Activated CD4-positive, alpha-beta T cell treated with anti-CD3 and anti-CD28 coated beads, Interleukin-2, amount 10 ng/mL, durations not matched to agents 24 days and 14 days (primary cell): ENCODE measurements around the gene WTIP. TPM values are rescaled to one million over a fixed set of nuclear protein-coding genes. Genes with fewer than 3 reads are reported as not detected.
"Not testable (repeated sequence)": the region's sequence is repeated elsewhere in the genome, so short reads cannot be mapped to it uniquely, and the experiment has no call there.

Experiments
- DNase-seq: peaks from one replicate; pipeline ENCODE4 v3.0.0; 2022
- H3K27ac Mint-ChIP-seq: one replicate; pipeline ENCODE4 v1.8.0; 2022; ENCODE audit warnings: mild to moderate bottlenecking, mixed read lengths
- H3K27me3 Mint-ChIP-seq: one replicate; pipeline ENCODE4 v1.8.0; 2022; ENCODE audit warnings: mixed read lengths
- H3K36me3 Mint-ChIP-seq: one replicate; pipeline ENCODE4 v1.8.0; 2022; ENCODE audit warnings: low read depth, mild to moderate bottlenecking, mixed read lengths
- H3K4me1 Mint-ChIP-seq: one replicate; pipeline ENCODE4 v1.8.0; 2021; ENCODE audit warnings: mixed read lengths
- H3K4me3 Mint-ChIP-seq: one replicate; pipeline ENCODE4 v1.8.0; 2022; ENCODE audit warnings: mild to moderate bottlenecking, moderate library complexity, mixed read lengths
- H3K9me3 Mint-ChIP-seq: one replicate; pipeline ENCODE4 v1.8.0; 2021; ENCODE audit warnings: mixed read lengths
- intact Hi-C: fragments of 100-400 bp; cut with micrococcal nuclease; formaldehyde crosslinking; loops from one replicate; pipeline ENCODE4 v1.15.1; 2023
- total RNA-seq: library from RNA; stranded (reverse); gene quantifications from 2 replicates; pipeline ENCODE4 v1.2.3, GENCODE V29; 2022

Gene WTIP
- total RNA-seq, 1 donor from 2014 or later: 1.0 TPM

GRCh38 chr19:34503531-34504272 lies 22.1 kb downstream of the WTIP start:
- H3K27ac Mint-ChIP-seq: no peak overlapping the region
- no peak for DNase-seq
- H3K9me3 Mint-ChIP-seq: no peaks in the 10 kb centered on the region
- H3K27me3 Mint-ChIP-seq: peaks cover 6% of the 10 kb centered on the region
- intact Hi-C loops: no loop called here
- H3K4me3 Mint-ChIP-seq: no peak overlapping the region
- H3K4me1 Mint-ChIP-seq: no peaks in the 10 kb centered on the region
- H3K36me3 Mint-ChIP-seq: no peaks in the 10 kb centered on the region

DNA sequence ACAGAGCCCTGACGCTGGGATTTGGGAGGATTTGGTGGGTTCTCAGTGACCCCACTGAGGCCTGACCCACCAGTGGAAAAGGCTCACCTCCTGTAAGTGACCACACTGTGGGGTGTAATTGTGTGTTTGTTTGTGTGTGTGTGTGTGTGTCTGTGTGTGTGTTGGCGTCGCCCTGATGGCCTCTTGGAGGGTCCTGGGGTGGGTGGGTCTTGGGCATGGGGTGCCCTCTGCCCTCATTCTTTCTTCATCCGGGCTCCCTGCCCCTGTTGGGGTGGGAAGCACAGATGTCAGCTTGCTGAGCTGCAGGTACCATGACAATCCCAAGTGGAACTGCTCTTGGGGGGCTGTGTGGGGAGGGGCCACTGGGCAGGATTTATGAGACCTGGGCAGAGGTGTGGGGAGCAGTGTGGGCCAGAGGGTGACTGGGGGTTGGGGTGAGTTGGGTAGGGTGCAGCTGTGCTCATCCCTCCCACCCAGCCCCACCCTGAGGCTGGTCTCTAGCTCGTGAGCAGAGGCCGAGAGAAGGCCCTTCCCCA lies 22.8 kb downstream of the WTIP start:
- Mint-ChIP-seq H3K4me1 (no peaks in the 10 kb centered on the region), H3K27me3 (peaks cover 6% of the 10 kb centered on the region), H3K4me3 (no peak overlapping the region), H3K27ac (no peak overlapping the region), H3K9me3 (no peaks in the 10 kb centered on the region), H3K36me3 (no peaks in the 10 kb centered on the region)
- intact Hi-C loops: no loop called here
- no peak for DNase-seq

DNA sequence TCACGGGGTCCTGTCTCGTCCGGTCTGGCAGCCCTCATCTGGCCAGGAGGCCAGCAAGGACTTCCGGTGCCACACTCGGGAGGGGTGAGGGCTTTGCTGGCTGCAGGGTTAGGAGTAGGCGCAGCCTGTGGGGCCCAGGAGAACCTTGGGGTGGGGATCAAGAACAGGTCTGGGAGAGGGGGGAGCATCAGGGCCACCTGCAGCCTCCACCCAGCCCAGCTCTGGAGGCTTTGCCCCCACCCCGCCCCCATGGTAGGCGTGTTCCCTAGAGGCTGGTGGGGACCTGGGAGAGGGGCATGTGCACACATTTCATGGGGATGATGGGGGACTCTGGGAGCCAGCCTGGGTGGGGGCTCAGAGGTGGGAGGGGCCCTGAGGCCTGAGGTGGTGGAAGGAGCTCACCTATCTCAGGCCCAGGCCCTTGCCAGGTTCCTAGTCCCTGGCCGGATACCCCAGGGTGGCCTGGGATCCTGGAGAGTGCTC lies 23.3 kb downstream of the WTIP start:
- H3K27me3 Mint-ChIP-seq: peaks cover 6% of the 10 kb centered on the region
- H3K36me3 Mint-ChIP-seq: no peaks in the 10 kb centered on the region
- intact Hi-C loops: no loop called here
- H3K4me3 Mint-ChIP-seq: no peak overlapping the region
- DNase-seq: no peak
- no peaks in the 10 kb centered on the region for H3K4me1 Mint-ChIP-seq
- H3K27ac Mint-ChIP-seq: no peak overlapping the region
- H3K9me3 Mint-ChIP-seq: no peaks in the 10 kb centered on the region

DNA sequence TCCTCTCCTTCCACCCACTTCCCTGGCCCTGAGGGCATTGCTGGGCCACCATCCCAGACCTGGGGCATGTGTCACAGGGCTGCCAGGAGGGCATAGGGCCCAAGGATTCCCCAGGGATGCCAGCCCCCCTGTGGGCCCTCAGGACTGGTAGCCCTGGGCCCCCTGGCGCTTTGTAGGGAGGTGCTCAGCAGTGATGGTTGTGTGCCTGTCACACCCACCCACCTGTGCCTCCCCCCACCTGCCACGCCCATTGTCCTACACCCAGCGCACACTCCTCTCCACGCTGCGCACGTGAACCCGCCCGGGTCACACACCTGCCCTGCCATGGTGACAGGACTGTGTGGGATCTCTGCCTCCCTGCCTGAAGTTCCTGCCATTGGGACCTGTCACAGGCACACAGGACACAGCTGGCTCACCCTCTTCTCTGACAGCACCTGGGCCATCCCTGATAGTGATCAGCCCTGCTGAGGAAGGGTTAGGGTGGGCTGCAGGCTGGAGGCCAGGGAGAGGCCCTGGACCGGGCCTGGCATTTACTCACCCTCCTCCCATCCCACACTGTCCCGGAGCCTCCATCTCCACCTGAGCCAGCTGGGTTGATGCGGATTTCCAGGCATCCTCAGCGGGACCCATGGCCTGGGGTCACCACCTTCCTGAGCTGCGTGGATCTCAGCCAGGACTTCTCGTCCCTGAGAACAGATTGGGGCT lies 23.9 kb downstream of the WTIP start:
- H3K9me3 Mint-ChIP-seq: no peaks in the 10 kb centered on the region
- intact Hi-C loops: no loop called here
- no peaks in the 10 kb centered on the region for H3K36me3 Mint-ChIP-seq
- no peak for DNase-seq
- H3K4me1 Mint-ChIP-seq: no peaks in the 10 kb centered on the region
- no peak overlapping the region for H3K27ac Mint-ChIP-seq
- H3K4me3 Mint-ChIP-seq: no peak overlapping the region
- H3K27me3 Mint-ChIP-seq: peaks cover 4% of the 10 kb centered on the region

GRCh38 chr19:34506026-34506370 lies 24.4 kb downstream of the WTIP start:
- no peak overlapping the region for H3K4me3 Mint-ChIP-seq
- peaks cover 4% of the 10 kb centered on the region for H3K27me3 Mint-ChIP-seq
- H3K9me3 Mint-ChIP-seq: no peaks in the 10 kb centered on the region
- intact Hi-C loops: no loop called here
- H3K4me1 Mint-ChIP-seq: no peaks in the 10 kb centered on the region
- no peak overlapping the region for H3K27ac Mint-ChIP-seq
- no peaks in the 10 kb centered on the region for H3K36me3 Mint-ChIP-seq
- no peak for DNase-seq

- no peaks in the 10 kb centered on the region for H3K9me3 Mint-ChIP-seq
- no peak overlapping the region for H3K27ac Mint-ChIP-seq
- H3K27me3 Mint-ChIP-seq: no peaks in the 10 kb centered on the region
- no peaks in the 10 kb centered on the region for H3K4me1 Mint-ChIP-seq
- intact Hi-C loops: no loop called here
- no peak overlapping the region for H3K4me3 Mint-ChIP-seq
- no peak for DNase-seq
- no peaks in the 10 kb centered on the region for H3K36me3 Mint-ChIP-seq
These were observed 26.0 kb downstream of the WTIP start for GRCh38 chr19:34507414-34508067.

DNA sequence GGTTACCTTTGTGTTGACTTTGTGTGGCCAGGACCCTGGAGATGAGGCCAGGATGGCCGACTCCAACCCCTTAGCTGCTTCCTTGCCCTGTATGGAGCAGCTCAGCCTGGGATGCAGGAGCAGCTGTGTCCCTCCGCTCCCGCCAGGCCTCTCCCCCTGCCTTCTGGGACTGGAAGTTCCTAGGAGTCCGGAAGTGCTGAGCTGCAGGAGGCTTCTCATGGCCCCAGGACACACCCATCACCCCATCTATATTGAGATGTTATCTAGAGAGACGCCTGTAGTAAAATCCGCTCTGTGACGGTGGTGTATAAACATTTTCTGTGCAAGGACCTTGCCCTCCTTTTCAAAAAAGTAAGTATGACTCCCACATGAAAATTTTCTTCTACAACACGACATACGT lies 27.0 kb downstream of the WTIP start:
- no peak for DNase-seq

GRCh38 chr19:34510904-34511303 lies 29.3 kb downstream of the WTIP start:
- intact Hi-C loops, H3K27ac Mint-ChIP-seq, H3K36me3 Mint-ChIP-seq, H3K4me1 Mint-ChIP-seq, H3K9me3 Mint-ChIP-seq, H3K4me3 Mint-ChIP-seq, DNase-seq, H3K27me3 Mint-ChIP-seq: not testable (repeated sequence)

More for the DNA sequence above, 27.0 kb downstream of the WTIP start:
- H3K4me1 Mint-ChIP-seq: no peaks in the 10 kb centered on the region
- intact Hi-C loops: no loop called here
- H3K9me3 Mint-ChIP-seq: no peaks in the 10 kb centered on the region
- H3K27me3 Mint-ChIP-seq: no peaks in the 10 kb centered on the region
- no peak overlapping the region for H3K4me3 Mint-ChIP-seq
- no peaks in the 10 kb centered on the region for H3K36me3 Mint-ChIP-seq
- H3K27ac Mint-ChIP-seq: no peak overlapping the region

- no peak overlapping the region for H3K4me3 Mint-ChIP-seq
- intact Hi-C loops: no loop called here
- H3K4me1 Mint-ChIP-seq: no peaks in the 10 kb centered on the region
- H3K27me3 Mint-ChIP-seq: no peaks in the 10 kb centered on the region
- H3K9me3 Mint-ChIP-seq: no peaks in the 10 kb centered on the region
- DNase-seq: no peak
- no peak overlapping the region for H3K27ac Mint-ChIP-seq
- H3K36me3 Mint-ChIP-seq: no peaks in the 10 kb centered on the region
These were observed 30.8 kb downstream of the WTIP start for GRCh38 chr19:34512254-34512822.

GRCh38 chr19:34513767-34514166 lies 32.2 kb downstream of the WTIP start:
- intact Hi-C loops: no loop called here
- H3K36me3 Mint-ChIP-seq: no peaks in the 10 kb centered on the region
- no peak for DNase-seq
- H3K27ac Mint-ChIP-seq: no peak overlapping the region
- no peaks in the 10 kb centered on the region for H3K27me3 Mint-ChIP-seq
- no peaks in the 10 kb centered on the region for H3K4me1 Mint-ChIP-seq
- H3K9me3 Mint-ChIP-seq: no peaks in the 10 kb centered on the region
- no peak overlapping the region for H3K4me3 Mint-ChIP-seq

GRCh38 chr19:34519602-34520001 lies 38.0 kb downstream of the WTIP start:
- intact Hi-C loops: no loop called here
- H3K27ac Mint-ChIP-seq: no peak overlapping the region
- H3K36me3 Mint-ChIP-seq: no peaks in the 10 kb centered on the region
- no peaks in the 10 kb centered on the region for H3K9me3 Mint-ChIP-seq
- DNase-seq: no peak
- peaks cover 2% of the 10 kb centered on the region for H3K27me3 Mint-ChIP-seq
- no peaks in the 10 kb centered on the region for H3K4me1 Mint-ChIP-seq
- no peak overlapping the region for H3K4me3 Mint-ChIP-seq

- Mint-ChIP-seq H3K4me1 (no peaks in the 10 kb centered on the region), H3K36me3 (no peaks in the 10 kb centered on the region), H3K9me3 (no peaks in the 10 kb centered on the region), H3K27ac (no peak overlapping the region), H3K4me3 (no peak overlapping the region), H3K27me3 (peaks cover 4% of the 10 kb centered on the region)
- no peak for DNase-seq
- intact Hi-C loops: no loop called here
These were observed 41.9 kb downstream of the WTIP start for GRCh38 chr19:34523408-34523807.

DNA sequence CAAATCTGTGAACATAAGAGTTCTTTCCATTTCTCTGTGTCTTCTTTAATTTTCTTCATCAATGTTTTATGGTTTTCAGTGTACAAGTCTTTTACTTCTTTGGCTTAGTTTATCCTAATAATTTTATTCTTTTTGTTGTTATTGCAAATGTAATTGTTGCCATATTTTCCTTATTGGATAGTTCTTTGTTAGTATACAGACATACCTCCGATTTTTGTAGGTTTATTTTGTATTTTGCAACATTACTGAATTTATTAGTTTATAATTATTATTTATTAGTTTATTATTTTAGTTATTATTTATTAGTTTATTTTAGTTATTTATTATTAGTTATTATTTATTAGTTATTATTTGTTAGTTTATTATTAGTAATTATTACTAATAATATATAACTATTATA lies 43.4 kb downstream of the WTIP start:
- no peaks in the 10 kb centered on the region for H3K4me1 Mint-ChIP-seq
- H3K36me3 Mint-ChIP-seq: no peaks in the 10 kb centered on the region

GRCh38 chr19:34534206-34534605 lies 52.6 kb downstream of the WTIP start:
- peaks cover 11% of the 10 kb centered on the region for H3K27me3 Mint-ChIP-seq
- H3K9me3 Mint-ChIP-seq: peaks cover 6% of the 10 kb centered on the region
- no peak overlapping the region for H3K27ac Mint-ChIP-seq
- intact Hi-C loops: no loop called here
- no peaks in the 10 kb centered on the region for H3K4me1 Mint-ChIP-seq
- no peaks in the 10 kb centered on the region for H3K36me3 Mint-ChIP-seq
- no peak for DNase-seq
- no peak overlapping the region for H3K4me3 Mint-ChIP-seq

More for the DNA sequence above, 43.4 kb downstream of the WTIP start:
- intact Hi-C loops: no loop called here
- DNase-seq: no peak
- H3K4me3 Mint-ChIP-seq: no peak overlapping the region
- H3K27me3 Mint-ChIP-seq: peaks cover 4% of the 10 kb centered on the region
- H3K27ac Mint-ChIP-seq: no peak overlapping the region
- no peaks in the 10 kb centered on the region for H3K9me3 Mint-ChIP-seq
